AG04450 (cell line): Measurements from ENCODE around the gene FBXW7. TPM values are rescaled to one million over a fixed set of nuclear protein-coding genes. Genes with fewer than 3 reads are reported as not detected.
A peak's percentile ranks its signal among the peaks of the same experiment; 100 is the strongest.

ENCODE experiments used
- CTCF ChIA-PET: fragments of 300-600, 350-600 bp; formaldehyde crosslinking; extraction: SDS; loops from one replicate; lab custom pipeline; 2022; ENCODE audit warnings: antibody characterized with exemption, inconsistent platforms; lab: Charles Lee
- POLR2A ChIA-PET: fragments of 350-600 bp; formaldehyde crosslinking; extraction: SDS; loops from one replicate; lab custom pipeline; 2021; ENCODE audit warnings: antibody characterized with exemption, inconsistent platforms; lab: Yijun Ruan, JAX
- DNase-seq: peaks from one replicate; pipeline ENCODE4 v3.0.0-alpha.2; 2011; ENCODE audit warnings: low read depth, low spot score
- H3K27ac ChIP-seq: one replicate; pipeline ENCODE4 v1.5.1; 2012; ENCODE audit warnings: low read depth, low read length, control low read depth
- H3K27me3 ChIP-seq: one replicate; pipeline ENCODE4 v1.6.0; 2012; ENCODE audit warnings: low read length; ENCODE audit not compliant: control insufficient read depth, insufficient read depth
- H3K4me3 ChIP-seq: 2 replicates; pipeline ENCODE4 v1.5.1; 2011; ENCODE audit warnings: mild to moderate bottlenecking, low read depth, low read length, control low read depth
- H3K9me3 ChIP-seq: 2 replicates; pipeline ENCODE4 v1.5.1; 2012; ENCODE audit warnings: low read length; ENCODE audit not compliant: control insufficient read depth, insufficient read depth
- CTCF ChIP-seq: IDR thresholded peaks from 2 replicates; pipeline ENCODE4 v1.5.1; 2011; ENCODE audit warnings: low read depth, low read length, control low read depth, inconsistent platforms
- polyA plus RNA-seq: library from polyadenylated mRNA; depleted of rRNA; stranded (reverse); fragments of >200 nt; gene quantifications from 2 replicates; pipeline ENCODE4 v1.2.3, GENCODE V29; 2011

FBXW7 gene
- polyA plus RNA-seq, 1 experiment, result 16.3 TPM

DNA sequence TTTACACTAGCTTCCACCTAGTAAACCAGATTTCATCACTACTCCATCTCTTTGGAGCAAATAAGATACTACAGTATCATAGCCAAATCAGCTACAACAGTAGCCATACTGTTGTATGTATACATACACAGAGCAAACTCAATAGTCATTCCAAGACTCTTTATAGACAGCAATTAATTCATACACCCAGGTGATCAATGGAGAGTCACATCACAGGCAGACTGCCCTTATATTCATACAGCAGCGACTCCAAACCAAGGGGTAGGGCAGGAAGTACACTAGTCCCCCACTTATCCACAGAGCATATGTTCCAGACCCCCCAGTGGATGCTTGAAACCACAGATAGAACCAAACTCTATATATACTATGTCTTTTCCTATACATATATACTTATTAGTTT lies 76.6 kb downstream of the FBXW7 start:
- Histone ChIP-seq H3K27ac (no peak overlapping the region), H3K9me3 (no peaks in the 10 kb centered on the region), H3K4me3 (no peak overlapping the region), H3K27me3 (no peaks in the 10 kb centered on the region)
- DNase-seq, result no peak
- ChIA-PET CTCF (interaction anchor here (1.0 to 1.7 kb wide), 6 partner anchors 11 to 624 kb away, joined by 3 to 12 read pairs (median 4); no protein-coding TSS in a partner anchor), POLR2A (no interaction called here)
- TF ChIP-seq CTCF, result no peak

- no peak for TF ChIP-seq CTCF
- Histone ChIP-seq H3K27ac (no peak overlapping the region), H3K4me3 (no peak overlapping the region), H3K9me3 (no peaks in the 10 kb centered on the region), H3K27me3 (no peaks in the 10 kb centered on the region)
- CTCF ChIA-PET, result interaction anchor here (0.7 to 1.3 kb wide), 6 partner anchors 10 to 624 kb away, joined by 3 to 12 read pairs (median 4); no protein-coding TSS in a partner anchor
- POLR2A ChIA-PET, result interaction anchor here (0.6 kb wide), 1 partner anchor 220 kb away, joined by 3 read pairs; no protein-coding TSS in a partner anchor
- DNase-seq, result no peak
Measured at GRCh38 chr4:152458801-152459302, 77.0 kb downstream of the FBXW7 start.

GRCh38 chr4:152456609-152457008 lies 79.3 kb downstream of the FBXW7 start:
- ChIA-PET CTCF (interaction anchor here (3.6 to 4.0 kb wide), 2 partner anchors 46 to 183 kb away, joined by 45 to 84 read pairs; no protein-coding TSS in a partner anchor), POLR2A (no interaction called here)
- Histone ChIP-seq H3K4me3 (no peak overlapping the region), H3K27me3 (no peaks in the 10 kb centered on the region), H3K9me3 (no peaks in the 10 kb centered on the region), H3K27ac (no peak overlapping the region)
- TF ChIP-seq CTCF, result no peak
- no peak for DNase-seq

DNA sequence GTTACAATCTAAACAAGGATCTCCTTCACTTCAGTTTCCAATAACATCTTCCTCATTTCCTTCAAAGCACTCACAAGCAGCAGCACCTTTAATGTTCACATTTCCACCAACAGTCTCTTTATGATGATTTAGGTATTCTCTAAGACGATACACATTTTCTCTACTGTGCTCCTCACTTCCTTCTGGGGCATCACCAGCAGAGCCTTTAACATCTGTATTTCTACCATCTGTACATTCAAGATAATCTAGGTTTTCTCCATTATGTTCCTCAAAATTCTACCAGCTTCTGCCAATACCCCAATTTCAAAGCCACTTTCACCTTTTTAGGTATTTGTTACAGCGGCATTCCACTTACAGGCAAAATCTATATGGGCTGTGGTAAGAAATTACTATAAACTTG lies 80.6 kb downstream of the FBXW7 start:
- H3K27ac ChIP-seq, result no peak overlapping the region
- POLR2A ChIA-PET, result no interaction called here
- no peak for DNase-seq
- CTCF ChIA-PET, result interaction anchor here (0.7 to 4.0 kb wide), 25 partner anchors 10 to 672 kb away, joined by 3 to 84 read pairs (median 4); partner anchors contain the start of gene TIGD4
- TF ChIP-seq CTCF, result no peak
- no peak overlapping the region for H3K4me3 ChIP-seq
- no peaks in the 10 kb centered on the region for H3K27me3 ChIP-seq
- H3K9me3 ChIP-seq, result no peaks in the 10 kb centered on the region

- Histone ChIP-seq H3K4me3 (no peak overlapping the region), H3K9me3 (no peaks in the 10 kb centered on the region), H3K27me3 (no peaks in the 10 kb centered on the region), H3K27ac (no peak overlapping the region)
- CTCF ChIA-PET, result interaction anchor here (0.5 to 4.0 kb wide), 35 partner anchors 9 to 673 kb away, joined by 3 to 84 read pairs (median 3); partner anchors contain the start of gene TIGD4
- peak; percentile 72 for TF ChIP-seq CTCF
- POLR2A ChIA-PET, result no interaction called here
- DNase-seq, result no peak
Measured at GRCh38 chr4:152454398-152455011, 81.4 kb downstream of the FBXW7 start.
